GM12801 (cell line): ENCODE measurements around the gene ROR1.

Source experiments
- CTCF ChIP-seq: IDR thresholded peaks from one replicate; pipeline ENCODE4 v1.5.1; 2011; ENCODE audit warnings: control low read depth; ENCODE audit not compliant: insufficient read length; ENCODE audit errors: extremely low read depth

Gene ROR1

GRCh38 chr1:64127297-64127696, 353.5 kb downstream of the ROR1 start:
- no peak for TF ChIP-seq CTCF

DNA sequence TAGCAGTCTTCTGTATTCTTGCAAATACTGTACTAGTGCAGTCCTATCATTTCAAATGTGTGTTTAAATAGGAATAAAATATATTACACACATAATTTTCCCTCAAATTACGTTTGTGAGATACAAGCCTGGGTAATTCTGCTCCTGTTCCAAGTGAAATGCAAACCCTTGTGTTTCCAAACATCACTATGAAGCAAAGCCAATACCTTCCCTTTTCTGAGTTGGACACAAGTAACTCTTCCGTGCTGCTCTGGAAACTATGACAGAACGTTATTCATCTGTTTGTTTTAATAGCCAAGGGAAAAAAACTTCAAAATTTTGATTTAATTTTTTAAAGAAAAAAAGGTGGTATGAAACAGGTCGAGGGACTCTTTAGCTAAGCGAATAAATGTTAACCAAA, 355.9 kb downstream of the ROR1 start:
- no peak for TF ChIP-seq CTCF

GRCh38 chr1:64131155-64131554, 357.3 kb downstream of the ROR1 start:
- TF ChIP-seq CTCF = no peak

DNA sequence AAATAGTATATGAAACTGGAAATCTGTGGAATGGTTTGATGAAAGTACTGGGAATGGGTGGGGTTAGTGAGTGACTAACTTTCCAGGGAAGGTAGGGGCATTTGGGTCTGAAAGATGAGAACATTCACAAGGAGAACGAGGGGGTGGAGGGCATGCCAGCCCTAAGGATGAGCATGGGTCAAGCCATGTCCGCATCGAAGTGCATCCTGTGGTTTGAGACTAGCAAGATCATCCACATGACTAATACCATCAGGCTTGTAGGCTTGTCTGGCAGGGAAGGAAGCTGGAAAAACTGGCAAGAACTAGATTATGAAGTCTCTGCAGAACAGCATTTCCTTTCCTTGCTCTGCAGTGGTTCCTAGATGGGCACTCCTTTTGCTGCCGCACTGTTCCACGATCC, 359.2 kb downstream of the ROR1 start:
- TF ChIP-seq CTCF = no peak

- no peak for TF ChIP-seq CTCF
Measured at GRCh38 chr1:64135462-64136223, 361.8 kb downstream of the ROR1 start.

GRCh38 chr1:64136296-64136695, 362.5 kb downstream of the ROR1 start:
- no peak for TF ChIP-seq CTCF

- TF ChIP-seq CTCF = peak; percentile 47
Measured at GRCh38 chr1:64136752-64137411, 363.1 kb downstream of the ROR1 start.
